GM20000 (cell line): ENCODE results near the gene ANO2.
"Not testable (repeated sequence)": the region's sequence is repeated elsewhere in the genome, so short reads cannot be mapped to it uniquely, and the experiment has no call there.

Experiments used
- DNase-seq: peaks from one replicate; pipeline ENCODE4 v3.0.0; 2012; ENCODE audit warnings: low spot score
- TF ChIP-seq, protein P1 (sequence below): IDR thresholded peaks from 2 replicates; pipeline ENCODE4 v1.5.1; 2012; ENCODE audit warnings: mild to moderate bottlenecking, control low read depth; ENCODE audit errors: extremely low read depth, missing control alignments

ANO2 gene

DNA sequence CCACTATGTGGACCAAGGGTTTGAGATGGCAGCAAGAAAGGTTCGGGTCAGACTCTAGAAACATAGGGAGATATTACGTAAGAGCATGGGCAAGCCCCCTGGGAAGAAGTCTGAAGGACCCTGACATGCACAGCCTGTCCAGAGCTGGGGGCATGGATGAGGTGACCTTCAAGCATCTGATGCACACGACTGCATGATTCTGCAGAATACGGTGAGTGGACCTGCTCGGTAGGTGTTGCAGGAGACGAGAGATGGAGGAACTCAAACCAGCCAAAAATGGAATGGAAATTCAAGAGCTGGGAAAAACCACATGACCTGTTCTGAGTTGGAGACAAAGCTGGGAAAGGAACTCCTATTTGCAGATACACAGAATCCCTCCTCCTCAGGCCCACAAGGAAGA is 43.6 kb downstream of the ANO2 start:
- TF ChIP-seq, protein P1, sequence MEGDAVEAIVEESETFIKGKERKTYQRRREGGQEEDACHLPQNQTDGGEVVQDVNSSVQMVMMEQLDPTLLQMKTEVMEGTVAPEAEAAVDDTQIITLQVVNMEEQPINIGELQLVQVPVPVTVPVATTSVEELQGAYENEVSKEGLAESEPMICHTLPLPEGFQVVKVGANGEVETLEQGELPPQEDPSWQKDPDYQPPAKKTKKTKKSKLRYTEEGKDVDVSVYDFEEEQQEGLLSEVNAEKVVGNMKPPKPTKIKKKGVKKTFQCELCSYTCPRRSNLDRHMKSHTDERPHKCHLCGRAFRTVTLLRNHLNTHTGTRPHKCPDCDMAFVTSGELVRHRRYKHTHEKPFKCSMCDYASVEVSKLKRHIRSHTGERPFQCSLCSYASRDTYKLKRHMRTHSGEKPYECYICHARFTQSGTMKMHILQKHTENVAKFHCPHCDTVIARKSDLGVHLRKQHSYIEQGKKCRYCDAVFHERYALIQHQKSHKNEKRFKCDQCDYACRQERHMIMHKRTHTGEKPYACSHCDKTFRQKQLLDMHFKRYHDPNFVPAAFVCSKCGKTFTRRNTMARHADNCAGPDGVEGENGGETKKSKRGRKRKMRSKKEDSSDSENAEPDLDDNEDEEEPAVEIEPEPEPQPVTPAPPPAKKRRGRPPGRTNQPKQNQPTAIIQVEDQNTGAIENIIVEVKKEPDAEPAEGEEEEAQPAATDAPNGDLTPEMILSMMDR: no peak
- DNase-seq: no peak

DNA sequence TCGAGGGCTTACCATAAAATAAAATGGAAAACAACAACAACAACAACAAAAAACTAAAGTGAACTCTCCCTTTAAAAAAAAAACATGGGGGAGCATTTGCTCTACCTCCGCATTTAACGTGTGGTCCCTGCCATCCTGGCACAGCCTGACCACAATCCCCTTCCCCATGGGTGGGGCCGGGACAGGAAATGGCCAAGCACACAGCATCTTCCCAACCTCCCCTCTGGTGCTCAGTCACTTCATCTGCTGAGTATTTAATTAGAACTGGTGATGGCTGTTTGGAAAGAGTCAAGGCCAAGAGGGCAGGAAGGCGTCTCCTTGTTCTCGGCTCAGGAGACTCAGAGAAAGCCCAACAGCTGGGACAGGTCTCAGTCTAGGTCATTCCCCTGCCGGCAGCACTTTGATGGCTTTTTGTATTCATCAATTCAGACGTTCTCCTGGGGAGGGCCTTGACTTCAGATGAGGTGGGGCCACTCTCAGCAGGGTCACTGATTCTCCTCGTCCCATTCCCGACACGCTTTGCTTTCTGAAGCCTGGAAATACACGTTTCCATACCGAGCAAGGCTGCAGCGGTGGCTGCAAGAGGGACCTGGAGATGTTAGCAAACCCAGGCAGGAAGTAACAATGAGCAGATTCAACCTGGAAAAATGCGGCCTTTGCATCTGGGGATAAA is 44.4 kb downstream of the ANO2 start:
- no peak for DNase-seq
- TF ChIP-seq, protein P1: no peak

DNA sequence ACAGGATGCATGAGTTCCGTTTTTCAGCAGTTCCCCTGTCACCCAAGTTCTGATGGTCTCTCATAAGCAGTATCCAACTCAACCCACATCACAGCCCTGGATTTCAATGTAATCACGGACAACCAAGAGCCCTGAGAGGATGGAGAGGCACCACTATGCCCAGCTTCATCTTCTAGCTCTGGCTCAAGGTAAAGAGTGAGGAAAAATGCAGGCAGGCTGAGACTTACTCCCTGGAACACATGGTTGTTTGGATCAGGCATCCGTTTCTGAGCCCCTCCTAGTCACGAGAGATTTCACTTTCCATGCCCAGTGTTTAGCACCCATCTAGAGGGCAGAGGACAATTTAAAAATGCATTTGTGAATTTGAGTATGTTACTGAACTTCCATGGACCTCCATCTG is 45.0 kb downstream of the ANO2 start:
- DNase-seq: no peak
- TF ChIP-seq, protein P1: no peak

DNA sequence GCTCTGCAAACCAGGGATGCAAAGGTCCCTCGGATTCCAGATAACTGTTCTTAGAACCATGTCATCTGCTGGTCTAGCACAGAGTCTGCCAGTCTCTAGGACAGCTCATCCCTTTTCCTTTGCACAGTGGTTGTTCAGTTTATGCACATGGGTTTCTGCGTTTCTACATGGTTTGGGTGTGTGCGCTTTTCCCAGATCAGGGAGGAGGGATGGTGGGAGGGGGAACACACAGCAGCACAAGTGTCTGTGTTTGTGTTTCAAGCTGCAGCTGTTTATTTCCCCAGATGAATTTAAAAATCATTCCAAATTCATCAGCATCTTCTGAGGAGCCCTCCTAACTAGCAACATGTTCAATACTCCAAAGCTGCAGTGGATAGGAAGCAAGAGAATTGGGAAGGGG is 45.4 kb downstream of the ANO2 start:
- TF ChIP-seq, protein P1: no peak
- no peak for DNase-seq

DNA sequence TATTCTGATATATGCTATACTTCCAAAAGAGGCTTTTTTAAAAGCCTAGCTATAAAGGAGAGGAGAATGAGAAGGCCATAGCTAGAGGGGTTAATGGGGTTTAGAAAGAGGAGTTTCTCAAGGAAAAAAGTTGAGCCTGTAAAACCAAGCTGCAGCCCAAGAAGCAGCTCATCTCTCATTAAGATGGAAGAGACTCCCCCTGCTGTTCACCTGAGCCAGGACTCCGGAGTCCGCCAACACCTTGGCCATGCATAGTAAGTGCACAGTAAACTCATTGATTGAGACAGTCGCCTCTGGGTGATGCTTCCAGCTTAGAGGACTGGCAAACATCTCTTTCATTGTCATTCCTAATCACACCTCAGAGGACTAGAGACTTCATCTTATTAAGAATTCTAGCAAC is 46.2 kb downstream of the ANO2 start:
- TF ChIP-seq, protein P1: no peak
- DNase-seq: no peak

DNA sequence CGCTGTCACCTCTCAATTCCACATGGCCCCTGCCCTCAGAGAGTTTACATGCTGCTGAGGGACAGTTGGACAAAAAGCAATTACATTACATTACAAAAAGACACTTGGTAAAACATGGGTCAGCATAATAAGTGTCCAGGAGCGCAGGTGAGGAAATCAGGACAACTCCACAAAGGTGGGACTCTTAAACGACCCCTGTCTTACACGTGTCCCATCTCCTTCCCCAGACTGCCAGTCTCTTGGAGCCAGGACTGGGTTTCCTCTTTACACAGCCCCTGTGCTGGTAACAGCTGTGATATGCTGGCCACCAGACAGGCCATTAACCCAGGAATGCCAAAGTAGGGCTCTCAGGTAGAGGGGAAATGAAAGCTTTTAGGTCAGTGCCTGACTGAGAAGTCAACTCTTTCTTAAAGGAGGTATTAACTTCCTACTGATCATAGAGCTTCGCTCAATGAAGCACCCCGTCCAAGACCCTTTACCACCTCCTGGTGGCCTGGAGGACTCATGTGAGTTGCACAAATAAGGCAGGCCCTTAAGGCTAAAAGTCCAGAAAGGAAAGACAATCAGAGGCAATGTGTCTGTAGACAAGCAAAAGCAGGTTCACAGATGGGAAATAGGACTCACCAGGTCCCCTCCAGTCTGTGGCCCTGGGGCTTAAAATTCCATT is 55.5 kb downstream of the ANO2 start:
- TF ChIP-seq, protein P1: no peak
- DNase-seq: no peak

DNA sequence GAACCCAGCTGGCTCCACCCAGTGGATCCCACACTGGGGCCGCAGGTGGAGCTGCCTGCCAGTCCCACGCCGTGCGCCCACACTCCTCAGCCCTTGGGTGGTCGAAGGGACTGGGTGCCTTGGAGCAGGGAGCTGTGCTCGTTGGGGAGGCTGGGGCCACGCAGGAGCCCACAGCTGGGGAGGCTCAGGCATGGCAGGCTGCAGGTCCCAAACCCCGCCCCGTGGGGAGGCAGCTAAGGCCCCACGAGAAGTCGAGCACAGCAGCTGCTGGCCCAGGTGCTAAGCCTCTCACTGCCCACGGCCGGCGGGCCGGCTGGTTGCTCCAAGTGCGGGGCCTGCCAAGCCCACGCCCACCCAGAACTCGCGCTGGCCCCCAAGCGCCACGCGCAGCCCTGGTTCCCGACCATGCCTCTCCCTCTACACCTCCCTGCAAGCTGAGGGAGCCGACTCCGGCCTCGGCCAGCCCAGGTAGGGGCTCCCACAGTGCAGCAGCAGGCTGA is 56.2 kb downstream of the ANO2 start:
- TF ChIP-seq, protein P1: no peak
- DNase-seq: no peak

DNA sequence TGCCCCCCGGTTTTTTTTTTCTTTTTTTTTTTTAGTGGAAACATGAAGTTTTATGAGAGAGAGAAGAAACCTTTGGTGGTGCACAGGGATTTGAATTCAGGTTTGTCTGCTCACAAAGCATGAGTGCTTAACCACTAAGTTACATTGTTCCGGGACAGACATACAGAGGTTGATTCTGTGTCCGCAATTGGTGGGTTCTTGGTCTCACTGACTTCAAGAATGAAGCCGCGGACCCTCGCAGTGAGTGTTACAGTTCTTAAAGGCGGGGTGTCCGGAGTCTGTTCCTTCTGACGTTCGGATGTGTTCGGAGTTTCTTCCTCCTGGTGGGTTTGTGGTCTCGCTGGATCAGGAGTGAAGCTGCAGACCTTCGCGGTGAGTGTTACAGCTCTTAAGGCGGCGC is 57.2 kb downstream of the ANO2 start:
- DNase-seq: not testable (repeated sequence)
